Measurements from ENCODE around the gene UNC50. TPM values are rescaled to one million over a fixed set of nuclear protein-coding genes. Genes with fewer than 3 reads are reported as not detected.
A peak's percentile ranks its signal among the peaks of the same experiment; 100 is the strongest.

Gene UNC50
- total RNA-seq, 1 donor from 2014 or later, result 34.4 TPM

- intact Hi-C loops (cut with DNase I), result loop anchor here (1.0 kb wide), 1 partner anchor 46 kb away; the partner anchor contains the start of genes COA5 and UNC50
- Histone ChIP-seq H3K27me3 (no peaks in the 10 kb centered on the region), H3K9me3 (no peaks in the 10 kb centered on the region), H3K4me3 (no peak overlapping the region), H3K27ac (peak overlapping the region; percentile 89 to 90), H3K4me1 (peaks cover 0 to 16% of the 10 kb centered on the region in 2 donors), H3K36me3 (peaks cover 34 to 43% of the 10 kb centered on the region in 2 donors)
- TF ChIP-seq, protein P1, sequence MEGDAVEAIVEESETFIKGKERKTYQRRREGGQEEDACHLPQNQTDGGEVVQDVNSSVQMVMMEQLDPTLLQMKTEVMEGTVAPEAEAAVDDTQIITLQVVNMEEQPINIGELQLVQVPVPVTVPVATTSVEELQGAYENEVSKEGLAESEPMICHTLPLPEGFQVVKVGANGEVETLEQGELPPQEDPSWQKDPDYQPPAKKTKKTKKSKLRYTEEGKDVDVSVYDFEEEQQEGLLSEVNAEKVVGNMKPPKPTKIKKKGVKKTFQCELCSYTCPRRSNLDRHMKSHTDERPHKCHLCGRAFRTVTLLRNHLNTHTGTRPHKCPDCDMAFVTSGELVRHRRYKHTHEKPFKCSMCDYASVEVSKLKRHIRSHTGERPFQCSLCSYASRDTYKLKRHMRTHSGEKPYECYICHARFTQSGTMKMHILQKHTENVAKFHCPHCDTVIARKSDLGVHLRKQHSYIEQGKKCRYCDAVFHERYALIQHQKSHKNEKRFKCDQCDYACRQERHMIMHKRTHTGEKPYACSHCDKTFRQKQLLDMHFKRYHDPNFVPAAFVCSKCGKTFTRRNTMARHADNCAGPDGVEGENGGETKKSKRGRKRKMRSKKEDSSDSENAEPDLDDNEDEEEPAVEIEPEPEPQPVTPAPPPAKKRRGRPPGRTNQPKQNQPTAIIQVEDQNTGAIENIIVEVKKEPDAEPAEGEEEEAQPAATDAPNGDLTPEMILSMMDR (IDR thresholded peaks at IDR 0.05), result no peak
- no peak for DNase-seq (ENCODE audit: low spot score in 2 of 2)
These were observed 46.3 kb upstream of the UNC50 start for GRCh38 chr2:98561902-98562695.

DNA sequence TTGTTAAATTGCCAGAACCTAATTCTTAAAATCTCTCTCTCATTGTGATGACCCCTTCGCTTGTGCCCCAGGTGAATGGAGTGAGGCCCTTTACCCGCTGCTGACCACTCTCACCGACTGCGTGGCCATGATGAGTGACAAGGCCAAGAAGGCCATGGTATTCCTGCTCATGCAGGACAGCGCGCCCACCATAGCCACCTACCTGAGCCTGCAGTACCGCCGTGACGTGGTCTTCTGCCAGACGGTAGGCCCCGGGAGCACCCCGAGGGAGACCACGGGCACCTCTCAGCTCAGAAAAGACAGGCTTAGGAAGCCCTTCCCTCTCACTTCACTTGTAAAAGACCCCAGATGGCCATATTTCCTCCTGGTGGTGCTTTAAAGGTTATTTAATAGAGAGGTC, 45.0 kb upstream of the UNC50 start:
- intact Hi-C loops (cut with DNase I), result no loop called here
- Histone ChIP-seq H3K9me3 (no peaks in the 10 kb centered on the region), H3K36me3 (peaks cover 39% of the 10 kb centered on the region in 2 donors), H3K4me3 (no peak overlapping the region), H3K27me3 (no peaks in the 10 kb centered on the region), H3K4me1 (peaks cover 0 to 16% of the 10 kb centered on the region in 2 donors), H3K27ac (no peak overlapping the region)
- DNase-seq (ENCODE audit: low spot score in 2 of 2), result no peak
- TF ChIP-seq, protein P1 (IDR thresholded peaks at IDR 0.05), result no peak

- H3K27ac ChIP-seq, result no peak overlapping the region
These were observed 43.8 kb upstream of the UNC50 start for GRCh38 chr2:98564541-98565132.

GRCh38 chr2:98565286-98565860, 43.0 kb upstream of the UNC50 start:
- TF ChIP-seq, protein P1 (IDR thresholded peaks at IDR 0.05), result no peak
- H3K27ac ChIP-seq, result no peak overlapping the region
- H3K4me1 ChIP-seq, result peaks cover 0 to 16% of the 10 kb centered on the region in 2 donors
- H3K4me3 ChIP-seq, result no peak overlapping the region
- H3K36me3 ChIP-seq, result peaks cover 51% of the 10 kb centered on the region in 2 donors
- no peak for DNase-seq (ENCODE audit: low spot score in 2 of 2)
- no peaks in the 10 kb centered on the region for H3K9me3 ChIP-seq
- intact Hi-C loops (cut with DNase I), result no loop called here
- H3K27me3 ChIP-seq, result no peaks in the 10 kb centered on the region

More at GRCh38 chr2:98564541-98565132, 43.8 kb upstream of the UNC50 start:
- TF ChIP-seq, protein P1 (IDR thresholded peaks at IDR 0.05), result no peak
- no peaks in the 10 kb centered on the region for H3K27me3 ChIP-seq
- peaks cover 50 to 51% of the 10 kb centered on the region in 2 donors for H3K36me3 ChIP-seq
- intact Hi-C loops (cut with DNase I), result no loop called here
- H3K9me3 ChIP-seq, result no peaks in the 10 kb centered on the region
- no peak for DNase-seq (ENCODE audit: low spot score in 2 of 2)
- peaks cover 0 to 16% of the 10 kb centered on the region in 2 donors for H3K4me1 ChIP-seq
- no peak overlapping the region for H3K4me3 ChIP-seq

GRCh38 chr2:98565941-98566340, 42.4 kb upstream of the UNC50 start:
- peaks cover 0 to 13% of the 10 kb centered on the region in 2 donors for H3K4me1 ChIP-seq
- no peak for DNase-seq (ENCODE audit: low spot score in 2 of 2)
- no peaks in the 10 kb centered on the region for H3K9me3 ChIP-seq
- TF ChIP-seq, protein P1 (IDR thresholded peaks at IDR 0.05), result no peak
- intact Hi-C loops (cut with DNase I), result no loop called here
- H3K4me3 ChIP-seq, result no peak overlapping the region
- peaks cover 51% of the 10 kb centered on the region in 2 donors for H3K36me3 ChIP-seq
- no peaks in the 10 kb centered on the region for H3K27me3 ChIP-seq
- no peak overlapping the region for H3K27ac ChIP-seq
